ENCODE data around the gene GMDS.

GMDS gene

GRCh38 chr6:2141644-2142290 is 103.6 kb downstream of the GMDS start:
- H3K27me3 ChIP-seq = no peaks in the 10 kb centered on the region
- no peak for TF ChIP-seq CTCF (IDR thresholded peaks at IDR 0.05; ENCODE audit: low read depth, low read length)
- DNase-seq = no peak

GRCh38 chr6:2140438-2141128 is 104.8 kb downstream of the GMDS start:
- no peaks in the 10 kb centered on the region for H3K9me3 ChIP-seq
- H3K4me3 ChIP-seq (ENCODE audit: low read depth, low read length) = no peak overlapping the region
- H3K36me3 ChIP-seq = no peaks in the 10 kb centered on the region
- no peaks in the 10 kb centered on the region for H3K27me3 ChIP-seq
- no peaks in the 10 kb centered on the region for H3K4me1 ChIP-seq
- TF ChIP-seq CTCF (IDR thresholded peaks at IDR 0.05; ENCODE audit: low read depth, low read length) = no peak
- DNase-seq = no peak

More at GRCh38 chr6:2141644-2142290, 103.6 kb downstream of the GMDS start:
- Histone ChIP-seq H3K9me3 (no peaks in the 10 kb centered on the region), H3K4me3 (ENCODE audit: low read depth, low read length) (no peak overlapping the region), H3K4me1 (no peaks in the 10 kb centered on the region), H3K36me3 (no peaks in the 10 kb centered on the region)

GRCh38 chr6:2135401-2135800 is 110.0 kb downstream of the GMDS start:
- Histone ChIP-seq H3K27me3 (no peaks in the 10 kb centered on the region), H3K9me3 (no peaks in the 10 kb centered on the region), H3K4me1 (no peaks in the 10 kb centered on the region), H3K4me3 (ENCODE audit: low read depth, low read length) (no peak overlapping the region), H3K36me3 (no peaks in the 10 kb centered on the region)
- TF ChIP-seq CTCF (IDR thresholded peaks at IDR 0.05; ENCODE audit: low read depth, low read length) = no peak
- DNase-seq = no peak

GRCh38 chr6:2134554-2134953 is 110.9 kb downstream of the GMDS start:
- H3K27me3 ChIP-seq = no peaks in the 10 kb centered on the region
- H3K9me3 ChIP-seq = no peaks in the 10 kb centered on the region
- no peak overlapping the region for H3K4me3 ChIP-seq (ENCODE audit: low read depth, low read length)
- DNase-seq = no peak
- TF ChIP-seq CTCF (IDR thresholded peaks at IDR 0.05; ENCODE audit: low read depth, low read length) = no peak
- H3K36me3 ChIP-seq = no peaks in the 10 kb centered on the region
- H3K4me1 ChIP-seq = no peaks in the 10 kb centered on the region

- no peaks in the 10 kb centered on the region for H3K27me3 ChIP-seq
- H3K36me3 ChIP-seq = no peaks in the 10 kb centered on the region
- TF ChIP-seq CTCF (IDR thresholded peaks at IDR 0.05; ENCODE audit: low read depth, low read length) = no peak
- no peak for DNase-seq
- no peaks in the 10 kb centered on the region for H3K9me3 ChIP-seq
- H3K4me1 ChIP-seq = no peaks in the 10 kb centered on the region
- H3K4me3 ChIP-seq (ENCODE audit: low read depth, low read length) = no peak overlapping the region
These were observed 111.6 kb downstream of the GMDS start for GRCh38 chr6:2133716-2134310.

- no peaks in the 10 kb centered on the region for H3K36me3 ChIP-seq
- no peaks in the 10 kb centered on the region for H3K27me3 ChIP-seq
- no peaks in the 10 kb centered on the region for H3K9me3 ChIP-seq
- H3K4me3 ChIP-seq (ENCODE audit: low read depth, low read length) = no peak overlapping the region
- DNase-seq = no peak
- no peaks in the 10 kb centered on the region for H3K4me1 ChIP-seq
- TF ChIP-seq CTCF (IDR thresholded peaks at IDR 0.05; ENCODE audit: low read depth, low read length) = no peak
These were observed 112.5 kb downstream of the GMDS start for GRCh38 chr6:2132916-2133315.
